AG09319 (cell line): ENCODE measurements around the gene CMTM2.

ENCODE experiments used
- DNase-seq: peaks from one replicate; pipeline ENCODE4 v3.0.0-alpha.2; 2010; ENCODE audit warnings: low read depth; ENCODE audit errors: extremely low read depth
- TF ChIP-seq, protein P1 (sequence below): IDR thresholded peaks from 2 replicates; pipeline ENCODE4 v1.5.1; 2011; ENCODE audit warnings: low read depth, mild to moderate bottlenecking, inconsistent platforms, low read length, moderate library complexity

Gene CMTM2

DNA sequence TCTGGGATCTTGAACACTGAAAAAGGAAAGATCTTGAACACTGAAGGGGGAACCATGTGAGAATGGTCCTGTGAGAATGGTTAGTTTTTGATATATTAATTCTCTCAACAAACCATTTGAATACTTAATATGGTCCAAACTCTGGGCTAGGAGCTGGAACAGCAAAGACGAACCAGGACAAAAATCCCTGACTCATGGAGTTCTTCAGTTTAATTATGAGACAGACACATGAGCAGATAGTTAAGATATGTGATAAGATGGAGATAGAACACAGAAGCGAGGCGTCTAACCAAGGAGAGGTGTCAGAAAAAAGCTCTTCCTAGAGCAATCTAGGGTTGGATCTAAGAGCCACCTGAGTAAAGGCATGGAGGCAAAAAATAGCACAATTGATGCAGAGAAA, 25.2 kb upstream of the CMTM2 start:
- TF ChIP-seq, protein P1, sequence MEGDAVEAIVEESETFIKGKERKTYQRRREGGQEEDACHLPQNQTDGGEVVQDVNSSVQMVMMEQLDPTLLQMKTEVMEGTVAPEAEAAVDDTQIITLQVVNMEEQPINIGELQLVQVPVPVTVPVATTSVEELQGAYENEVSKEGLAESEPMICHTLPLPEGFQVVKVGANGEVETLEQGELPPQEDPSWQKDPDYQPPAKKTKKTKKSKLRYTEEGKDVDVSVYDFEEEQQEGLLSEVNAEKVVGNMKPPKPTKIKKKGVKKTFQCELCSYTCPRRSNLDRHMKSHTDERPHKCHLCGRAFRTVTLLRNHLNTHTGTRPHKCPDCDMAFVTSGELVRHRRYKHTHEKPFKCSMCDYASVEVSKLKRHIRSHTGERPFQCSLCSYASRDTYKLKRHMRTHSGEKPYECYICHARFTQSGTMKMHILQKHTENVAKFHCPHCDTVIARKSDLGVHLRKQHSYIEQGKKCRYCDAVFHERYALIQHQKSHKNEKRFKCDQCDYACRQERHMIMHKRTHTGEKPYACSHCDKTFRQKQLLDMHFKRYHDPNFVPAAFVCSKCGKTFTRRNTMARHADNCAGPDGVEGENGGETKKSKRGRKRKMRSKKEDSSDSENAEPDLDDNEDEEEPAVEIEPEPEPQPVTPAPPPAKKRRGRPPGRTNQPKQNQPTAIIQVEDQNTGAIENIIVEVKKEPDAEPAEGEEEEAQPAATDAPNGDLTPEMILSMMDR = no peak
- DNase-seq = no peak

DNA sequence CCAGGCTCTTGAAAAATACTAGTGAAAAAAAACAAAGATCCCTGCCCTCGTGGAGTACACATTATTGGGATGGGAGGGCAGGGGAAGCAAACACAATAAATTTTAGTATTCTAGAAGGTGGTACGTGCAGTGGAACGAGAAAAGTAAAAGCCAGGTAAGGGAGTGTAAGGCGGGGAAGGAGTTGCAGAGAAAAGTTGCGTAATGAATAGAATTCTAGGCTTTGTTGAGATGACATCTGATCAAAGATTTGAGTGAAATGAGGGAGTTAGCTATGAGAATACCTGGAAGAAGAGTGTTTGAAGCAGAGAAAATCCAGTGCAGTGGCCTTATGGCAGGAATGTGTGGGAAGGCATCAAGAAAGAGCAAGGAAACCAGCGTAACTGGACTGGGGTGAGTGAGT, 24.8 kb upstream of the CMTM2 start:
- TF ChIP-seq, protein P1 = no peak
- DNase-seq = no peak

DNA sequence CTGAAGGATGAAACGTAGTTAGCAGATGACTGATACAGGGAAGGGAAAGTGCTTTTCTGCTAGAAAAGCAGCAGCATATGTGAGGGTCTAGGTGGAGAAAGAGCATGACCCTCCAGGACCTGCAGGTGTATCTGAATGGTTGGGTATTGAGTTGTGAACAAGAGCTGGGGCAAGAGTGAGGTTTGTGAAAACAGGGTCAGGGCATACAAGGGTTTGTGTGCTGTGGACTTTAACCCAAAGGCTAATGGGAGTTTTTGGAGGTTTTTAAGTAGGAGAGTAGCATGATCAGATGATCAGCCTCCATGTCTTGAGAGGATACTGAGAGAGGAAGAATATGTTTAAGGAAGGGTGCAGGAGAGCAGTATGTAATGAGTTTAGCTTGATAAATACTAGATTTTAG, 19.2 kb upstream of the CMTM2 start:
- TF ChIP-seq, protein P1 = no peak
- no peak for DNase-seq

DNA sequence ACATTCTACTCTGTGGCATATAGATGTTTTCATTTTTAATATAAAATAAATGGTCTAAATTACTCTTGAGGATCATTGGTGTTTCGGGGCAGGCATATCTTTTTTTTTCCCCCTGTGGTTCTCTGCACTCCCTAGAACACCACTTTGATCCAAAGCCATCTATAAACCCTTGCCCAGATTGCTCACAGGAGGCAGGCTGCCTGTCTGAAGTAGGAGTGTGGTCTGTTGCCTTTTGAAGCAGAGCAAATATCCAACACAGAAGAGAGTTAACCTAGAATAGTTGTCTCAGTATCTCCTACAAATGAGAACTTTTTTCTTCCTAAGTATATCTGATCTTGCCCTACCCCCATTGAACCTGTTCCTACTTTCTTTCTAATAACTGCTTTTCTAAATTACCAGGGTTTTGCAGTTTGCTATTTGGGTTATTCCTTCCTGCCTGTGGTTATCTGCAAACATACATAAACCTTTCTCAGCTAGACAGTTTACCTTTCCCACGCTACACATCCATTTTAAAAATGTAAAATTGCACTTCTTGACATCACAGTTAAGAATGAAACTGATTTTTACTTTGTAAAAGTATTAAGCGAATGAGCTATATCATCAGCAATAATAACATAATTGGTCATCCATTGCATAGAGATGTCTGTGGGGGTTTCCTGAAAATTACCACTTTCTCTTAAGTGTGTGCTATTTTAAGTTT, 17.7 kb upstream of the CMTM2 start:
- TF ChIP-seq, protein P1 = no peak
- DNase-seq = no peak

DNA sequence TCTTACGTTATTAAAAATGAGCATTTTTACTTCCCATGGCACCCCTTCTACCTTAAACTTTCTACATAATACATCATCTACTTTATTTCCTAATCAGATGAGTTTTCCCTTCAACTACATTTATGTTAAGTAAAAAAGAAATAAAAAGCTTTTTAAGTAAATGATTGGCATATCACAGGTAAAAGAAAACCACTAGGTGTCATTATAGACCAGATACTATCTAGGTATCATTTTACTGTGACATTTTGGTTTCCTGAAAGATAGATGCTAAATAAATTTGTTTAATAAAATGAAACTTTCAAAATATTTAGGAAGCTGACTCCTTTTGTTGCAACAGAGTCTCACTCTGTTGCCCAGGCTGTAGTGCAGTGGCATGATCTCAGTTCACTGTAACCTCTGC, 16.9 kb upstream of the CMTM2 start:
- TF ChIP-seq, protein P1 = no peak
- DNase-seq = no peak

DNA sequence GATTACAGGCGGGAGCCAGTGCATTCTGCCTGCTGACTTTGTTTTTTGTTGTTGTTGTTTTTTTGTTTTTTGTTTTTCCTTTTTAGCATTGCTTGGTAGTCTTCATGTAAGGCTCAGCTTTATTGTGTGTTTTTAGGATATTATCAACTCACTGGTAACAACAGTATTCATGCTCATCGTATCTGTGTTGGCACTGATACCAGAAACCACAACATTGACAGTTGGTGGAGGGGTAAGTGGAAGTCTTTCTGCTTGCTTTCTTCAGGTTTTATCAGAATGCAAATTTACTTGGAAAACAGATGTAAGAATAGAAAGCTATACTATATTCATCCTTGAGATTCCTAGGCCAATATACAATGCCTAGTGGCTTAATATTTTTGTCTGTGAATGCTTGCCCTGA, 16.3 kb upstream of the CMTM2 start:
- TF ChIP-seq, protein P1 = no peak
- DNase-seq = no peak

DNA sequence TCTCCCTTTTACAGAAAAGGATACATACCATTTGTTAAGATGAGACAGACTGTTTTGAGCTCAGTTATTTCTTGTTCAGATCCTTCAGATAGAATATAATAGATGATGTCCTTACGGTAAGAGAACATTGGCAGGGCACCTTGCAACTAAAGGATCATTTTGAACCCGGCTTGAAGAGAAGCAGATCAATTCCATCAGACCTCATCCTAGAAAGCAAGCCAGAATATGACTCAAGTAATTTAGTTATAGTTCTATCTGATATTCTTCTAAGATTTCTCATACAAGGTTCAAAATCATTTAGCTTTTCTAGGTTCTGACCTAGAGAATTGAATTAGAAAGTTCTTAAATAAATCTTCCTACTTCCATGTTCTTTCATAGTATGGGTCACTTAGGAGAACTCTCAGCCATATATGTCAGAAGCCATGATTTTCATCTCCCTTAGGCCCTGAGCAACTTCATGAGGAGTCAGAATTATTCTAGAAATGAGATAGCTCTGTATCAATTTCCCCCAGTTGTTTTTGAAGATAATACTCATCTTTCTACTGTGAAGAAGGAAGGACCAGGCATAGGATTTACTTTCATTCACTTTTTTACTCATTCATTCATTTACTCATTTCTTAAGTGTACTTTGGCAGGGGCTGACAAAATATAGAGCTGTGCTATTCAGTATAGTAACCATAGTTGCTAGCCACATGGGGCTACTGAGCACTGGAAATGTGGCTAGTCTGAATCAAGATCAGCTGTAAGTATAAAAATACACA, 15.5 kb upstream of the CMTM2 start:
- no peak for DNase-seq
- TF ChIP-seq, protein P1 = no peak
